ENCODE results near the gene ONECUT2.

Gene ONECUT2

GRCh38 chr18:57529151-57529550 is 94.0 kb downstream of the ONECUT2 start:
- DNase-seq (ENCODE audit: low spot score) = no peak

- no peak for DNase-seq (ENCODE audit: low spot score)
Observed at GRCh38 chr18:57533006-57533867, 98.1 kb downstream of the ONECUT2 start.

- DNase-seq (ENCODE audit: low spot score) = no peak
Observed at GRCh38 chr18:57533868-57534510, 98.8 kb downstream of the ONECUT2 start.

- DNase-seq (ENCODE audit: low spot score) = no peak
Observed at GRCh38 chr18:57534511-57534909, 99.3 kb downstream of the ONECUT2 start.

- no peak for DNase-seq (ENCODE audit: low spot score)
Observed at GRCh38 chr18:57538614-57539013, 103.4 kb downstream of the ONECUT2 start.

GRCh38 chr18:57539702-57540101 is 104.5 kb downstream of the ONECUT2 start:
- DNase-seq (ENCODE audit: low spot score) = no peak

Data from kidney capillary endothelial cell (primary cell).